ENCODE measurements around the gene BATF3. TPM values are rescaled to one million over a fixed set of nuclear protein-coding genes. Genes with fewer than 3 reads are reported as not detected.

BATF3 gene
- total RNA-seq, 1 donor from 2014 or later, result 7.9 TPM

- intact Hi-C loops (cut with DNase I), result loop anchor here (10.0 kb wide), 1 partner anchor 326 kb away; no protein-coding TSS in a partner anchor
- DNase-seq (ENCODE audit: extremely low spot score in 2 of 2), result no peak
- no peaks in the 10 kb centered on the region for H3K9me3 ChIP-seq
Observed at GRCh38 chr1:212678456-212679410, 20.9 kb downstream of the BATF3 start.

GRCh38 chr1:212677573-212677972 is 22.1 kb downstream of the BATF3 start:
- Histone ChIP-seq H3K4me3 (no peak overlapping the region), H3K36me3 (no peaks in the 10 kb centered on the region), H3K27me3 (no peaks in the 10 kb centered on the region), H3K9me3 (no peaks in the 10 kb centered on the region), H3K4me1 (no peaks in the 10 kb centered on the region), H3K27ac (no peak overlapping the region)
- TF ChIP-seq POLR2A (IDR thresholded peaks at IDR 0.05), result no peak
- no peak for TF ChIP-seq POLR2AphosphoS5 (IDR thresholded peaks at IDR 0.05; ENCODE audit: insufficient read depth in 1 of 2, low read depth in 1 of 2)
- TF ChIP-seq CTCF (IDR thresholded peaks at IDR 0.05), result no peak
- DNase-seq (ENCODE audit: extremely low spot score in 2 of 2), result no peak
- intact Hi-C loops (cut with DNase I), result loop anchor here (10.0 kb wide), 1 partner anchor 327 kb away; no protein-coding TSS in a partner anchor

More at GRCh38 chr1:212678456-212679410, 20.9 kb downstream of the BATF3 start:
- Histone ChIP-seq H3K4me3 (no peak overlapping the region), H3K4me1 (no peaks in the 10 kb centered on the region), H3K27me3 (no peaks in the 10 kb centered on the region), H3K27ac (no peak overlapping the region), H3K36me3 (no peaks in the 10 kb centered on the region)
- no peak for TF ChIP-seq CTCF (IDR thresholded peaks at IDR 0.05)
- no peak for TF ChIP-seq POLR2AphosphoS5 (IDR thresholded peaks at IDR 0.05; ENCODE audit: insufficient read depth in 1 of 2, low read depth in 1 of 2)
- no peak for TF ChIP-seq POLR2A (IDR thresholded peaks at IDR 0.05)

- no peak overlapping the region for H3K4me3 ChIP-seq
- intact Hi-C loops (cut with DNase I), result loop anchor here (10.0 kb wide), 1 partner anchor 328 kb away; no protein-coding TSS in a partner anchor
- no peak overlapping the region for H3K27ac ChIP-seq
- H3K9me3 ChIP-seq, result no peaks in the 10 kb centered on the region
- H3K4me1 ChIP-seq, result no peaks in the 10 kb centered on the region
- TF ChIP-seq POLR2A (IDR thresholded peaks at IDR 0.05), result no peak
- TF ChIP-seq POLR2AphosphoS5 (IDR thresholded peaks at IDR 0.05; ENCODE audit: insufficient read depth in 1 of 2, low read depth in 1 of 2), result no peak
- TF ChIP-seq CTCF (IDR thresholded peaks at IDR 0.05), result no peak
- H3K27me3 ChIP-seq, result no peaks in the 10 kb centered on the region
- no peak for DNase-seq (ENCODE audit: extremely low spot score in 2 of 2)
- H3K36me3 ChIP-seq, result no peaks in the 10 kb centered on the region
Observed at GRCh38 chr1:212677136-212677535, 22.5 kb downstream of the BATF3 start.

GRCh38 chr1:212675675-212676074 is 24.0 kb downstream of the BATF3 start:
- no peaks in the 10 kb centered on the region for H3K9me3 ChIP-seq
- no peaks in the 10 kb centered on the region for H3K27me3 ChIP-seq
- TF ChIP-seq POLR2A (IDR thresholded peaks at IDR 0.05), result no peak
- TF ChIP-seq CTCF (IDR thresholded peaks at IDR 0.05), result no peak
- no peak for TF ChIP-seq POLR2AphosphoS5 (IDR thresholded peaks at IDR 0.05; ENCODE audit: insufficient read depth in 1 of 2, low read depth in 1 of 2)
- no peak overlapping the region for H3K4me3 ChIP-seq
- H3K4me1 ChIP-seq, result no peaks in the 10 kb centered on the region
- H3K36me3 ChIP-seq, result no peaks in the 10 kb centered on the region
- intact Hi-C loops (cut with DNase I), result loop anchor here (10.0 kb wide), 1 partner anchor 329 kb away; no protein-coding TSS in a partner anchor
- no peak overlapping the region for H3K27ac ChIP-seq
- no peak for DNase-seq (ENCODE audit: extremely low spot score in 2 of 2)

Measured in vagina (tissue), 2 donors.